ENCODE data around the gene GSK3B. TPM values are rescaled to one million over a fixed set of nuclear protein-coding genes. Genes with fewer than 3 reads are reported as not detected.

Gene GSK3B
- total and polyA plus RNA-seq, 2 experiments from 2014 or later = 18.1 to 48.8 TPM

- Histone ChIP-seq H3K79me2 (peaks cover 82% of the 10 kb centered on the region), H3K27ac (no peak overlapping the region), H3K4me1 (ENCODE audit: insufficient read depth) (peaks cover 18% of the 10 kb centered on the region), H3K36me3 (replicated peaks; ENCODE audit: insufficient read depth, low read depth) (no peaks in the 10 kb centered on the region), H4K20me1 (ENCODE audit: insufficient read depth, poor library complexity, severe bottlenecking) (peaks cover 76% of the 10 kb centered on the region), H3K9me2 (replicated peaks; ENCODE audit: insufficient read depth) (no peaks in the 10 kb centered on the region), H3K4me2 (peak overlapping the region; percentile 85), H3K27me3 (no peaks in the 10 kb centered on the region), H2AFZ (no peak overlapping the region), H3K9me3 (ENCODE audit: low read depth) (no peaks in the 10 kb centered on the region), H3K4me3 (peak overlapping the region; percentile 82)
- WGBS (ENCODE audit: low lambda C conversion rate, missing lambda C conversion rate) = 86% methylated on average over 1 of the region's 1 CpG
- no peak for DNase-seq (ENCODE audit: low spot score)
- TF ChIP-seq EZH2phosphoT487 (IDR thresholded peaks at IDR 0.05; ENCODE audit: low read depth, severe bottlenecking, unreplicated experiment) = no peak
These were observed 3.8 kb downstream of the GSK3B start for GRCh38 chr3:120090422-120090821.

DNA sequence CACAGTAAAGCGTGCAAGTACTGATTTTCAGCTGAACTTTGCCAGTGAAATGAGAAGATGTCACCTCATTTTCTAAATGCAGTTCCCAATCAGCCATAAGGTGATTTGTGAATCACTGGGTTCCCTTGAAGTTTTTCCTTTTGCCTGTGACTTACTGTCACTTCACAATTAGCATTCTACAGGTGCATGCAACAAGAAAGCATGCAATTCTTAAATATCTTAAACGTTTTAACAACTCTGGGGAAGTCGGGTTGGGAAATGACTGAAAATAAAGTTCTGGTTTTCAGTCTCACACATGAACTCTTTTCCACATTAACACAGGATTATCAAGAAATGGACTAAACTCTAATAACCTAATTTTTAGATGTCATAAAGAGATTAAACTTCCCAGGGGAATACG, 5.2 kb downstream of the GSK3B start:
- Histone ChIP-seq H3K79me2 (peaks cover 95% of the 10 kb centered on the region), H3K4me3 (no peak overlapping the region), H3K9me3 (ENCODE audit: low read depth) (no peaks in the 10 kb centered on the region), H3K9me2 (replicated peaks; ENCODE audit: insufficient read depth) (no peaks in the 10 kb centered on the region), H2AFZ (no peak overlapping the region), H3K36me3 (replicated peaks; ENCODE audit: insufficient read depth, low read depth) (no peaks in the 10 kb centered on the region), H3K4me2 (peak overlapping the region; percentile 85), H4K20me1 (ENCODE audit: insufficient read depth, poor library complexity, severe bottlenecking) (peaks cover 90% of the 10 kb centered on the region), H3K27ac (no peak overlapping the region), H3K4me1 (ENCODE audit: insufficient read depth) (peaks cover 18% of the 10 kb centered on the region), H3K27me3 (no peaks in the 10 kb centered on the region)
- 74% methylated on average over 4 of the region's 4 CpGs for WGBS (ENCODE audit: low lambda C conversion rate, missing lambda C conversion rate)
- TF ChIP-seq EZH2phosphoT487 (IDR thresholded peaks at IDR 0.05; ENCODE audit: low read depth, severe bottlenecking, unreplicated experiment) (no peak), CTCF (IDR thresholded peaks at IDR 0.05; ENCODE audit: poor library complexity) (no peak), EZH2 (IDR thresholded peaks at IDR 0.05; ENCODE audit: borderline replicate concordance) (no peak)
- DNase-seq (ENCODE audit: low spot score) = no peak

- Histone ChIP-seq H3K27me3 (no peaks in the 10 kb centered on the region), H4K20me1 (ENCODE audit: insufficient read depth, poor library complexity, severe bottlenecking) (peaks cover 94% of the 10 kb centered on the region), H3K9me3 (ENCODE audit: low read depth) (no peaks in the 10 kb centered on the region), H3K4me3 (no peak overlapping the region), H3K36me3 (replicated peaks; ENCODE audit: insufficient read depth, low read depth) (no peaks in the 10 kb centered on the region), H3K79me2 (peaks cover 100% of the 10 kb centered on the region), H3K9me2 (replicated peaks; ENCODE audit: insufficient read depth) (no peaks in the 10 kb centered on the region), H3K4me1 (ENCODE audit: insufficient read depth) (peaks cover 18% of the 10 kb centered on the region), H3K27ac (no peak overlapping the region), H2AFZ (no peak overlapping the region), H3K4me2 (peak overlapping the region; percentile 85)
- WGBS (ENCODE audit: low lambda C conversion rate, missing lambda C conversion rate) = 93% methylated on average over 3 of the region's 3 CpGs
- TF ChIP-seq EZH2 (IDR thresholded peaks at IDR 0.05; ENCODE audit: borderline replicate concordance) (no peak), CTCF (IDR thresholded peaks at IDR 0.05; ENCODE audit: poor library complexity) (no peak), EZH2phosphoT487 (IDR thresholded peaks at IDR 0.05; ENCODE audit: low read depth, severe bottlenecking, unreplicated experiment) (no peak)
- no peak for DNase-seq (ENCODE audit: low spot score)
These were observed 5.6 kb downstream of the GSK3B start for GRCh38 chr3:120088622-120089021.

DNA sequence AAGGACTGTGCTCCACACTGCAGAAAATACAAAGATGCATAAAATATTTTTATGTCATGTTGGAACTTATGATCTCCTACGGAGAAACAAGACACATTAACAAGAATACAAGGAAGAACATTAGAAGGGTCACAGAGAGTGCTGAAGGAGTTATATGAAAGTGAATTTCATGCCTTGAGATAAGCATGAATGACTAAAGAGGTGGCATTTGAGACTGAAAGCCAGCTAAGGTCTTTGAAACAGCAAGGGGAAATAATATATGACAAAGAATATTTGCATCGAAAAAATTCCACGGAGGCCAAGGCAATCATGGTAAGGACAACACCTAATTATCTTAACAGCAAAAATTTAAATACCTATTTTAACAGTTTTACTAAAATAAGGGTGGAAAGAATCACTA, 12.5 kb downstream of the GSK3B start:
- TF ChIP-seq EZH2 (IDR thresholded peaks at IDR 0.05; ENCODE audit: borderline replicate concordance) (no peak), EZH2phosphoT487 (IDR thresholded peaks at IDR 0.05; ENCODE audit: low read depth, severe bottlenecking, unreplicated experiment) (no peak), CTCF (IDR thresholded peaks at IDR 0.05; ENCODE audit: poor library complexity) (no peak)
- Histone ChIP-seq H4K20me1 (ENCODE audit: insufficient read depth, poor library complexity, severe bottlenecking) (peaks cover 98% of the 10 kb centered on the region), H3K27ac (no peak overlapping the region)

More for the DNA sequence above, 12.5 kb downstream of the GSK3B start:
- no peaks in the 10 kb centered on the region for H3K4me1 ChIP-seq (ENCODE audit: insufficient read depth)
- H3K27me3 ChIP-seq = no peaks in the 10 kb centered on the region
- no peak for DNase-seq (ENCODE audit: low spot score)
- no peak overlapping the region for H3K4me3 ChIP-seq
- H3K4me2 ChIP-seq = no peak overlapping the region
- no peaks in the 10 kb centered on the region for H3K9me2 ChIP-seq (replicated peaks; ENCODE audit: insufficient read depth)
- 90% methylated on average over 3 of the region's 3 CpGs for WGBS (ENCODE audit: low lambda C conversion rate, missing lambda C conversion rate)
- H3K79me2 ChIP-seq = peaks cover 100% of the 10 kb centered on the region
- no peaks in the 10 kb centered on the region for H3K36me3 ChIP-seq (replicated peaks; ENCODE audit: insufficient read depth, low read depth)
- H2AFZ ChIP-seq = no peak overlapping the region
- no peaks in the 10 kb centered on the region for H3K9me3 ChIP-seq (ENCODE audit: low read depth)

All from hepatocyte (in vitro differentiated cells).